Cerebellar cortex (tissue), 1 donor: Measurements from ENCODE around the gene COL5A2.

Source experiments
- DNase-seq: peaks from one replicate; pipeline ENCODE4 v3.0.0-alpha.2; 2015; ENCODE audit warnings: low spot score

The COL5A2 gene

GRCh38 chr2:189048189-189048588 is 131.4 kb downstream of the COL5A2 start:
- DNase-seq: no peak

- no peak for DNase-seq
Observed at GRCh38 chr2:189047171-189047888, 132.2 kb downstream of the COL5A2 start.

GRCh38 chr2:189046320-189046719 is 133.2 kb downstream of the COL5A2 start:
- no peak for DNase-seq

- no peak for DNase-seq
Observed at GRCh38 chr2:189045836-189046235, 133.7 kb downstream of the COL5A2 start.

- DNase-seq: no peak
Observed at GRCh38 chr2:189037518-189037917, 142.0 kb downstream of the COL5A2 start.

- peak; percentile 12 for DNase-seq
Observed at GRCh38 chr2:189024901-189025618, 154.5 kb downstream of the COL5A2 start.

- DNase-seq: no peak
Observed at GRCh38 chr2:189022492-189022891, 157.1 kb downstream of the COL5A2 start.

- no peak for DNase-seq
Observed at GRCh38 chr2:189022053-189022481, 157.5 kb downstream of the COL5A2 start.

GRCh38 chr2:189020179-189020578 is 159.4 kb downstream of the COL5A2 start:
- DNase-seq: no peak

GRCh38 chr2:189018631-189019030 is 160.9 kb downstream of the COL5A2 start:
- DNase-seq: no peak

GRCh38 chr2:189016311-189016861 is 163.2 kb downstream of the COL5A2 start:
- no peak for DNase-seq

- no peak for DNase-seq
Observed at GRCh38 chr2:189015359-189015758, 164.2 kb downstream of the COL5A2 start.

GRCh38 chr2:189014449-189015138 is 165.0 kb downstream of the COL5A2 start:
- DNase-seq: no peak

- DNase-seq: no peak
Observed at GRCh38 chr2:189013671-189014448, 165.7 kb downstream of the COL5A2 start.

- no peak for DNase-seq
Observed at GRCh38 chr2:189013031-189013430, 166.5 kb downstream of the COL5A2 start.

- no peak for DNase-seq
Observed at GRCh38 chr2:189012351-189012750, 167.2 kb downstream of the COL5A2 start.

- no peak for DNase-seq
Observed at GRCh38 chr2:189010536-189010935, 169.0 kb downstream of the COL5A2 start.

- no peak for DNase-seq
Observed at GRCh38 chr2:189008555-189009262, 170.9 kb downstream of the COL5A2 start.

GRCh38 chr2:189002079-189002478 is 177.5 kb downstream of the COL5A2 start:
- no peak for DNase-seq

- DNase-seq: no peak
Observed at GRCh38 chr2:189000221-189000620, 179.3 kb downstream of the COL5A2 start.

- no peak for DNase-seq
Observed at GRCh38 chr2:188997263-188997662, 182.3 kb downstream of the COL5A2 start.
